ENCODE data around the gene RIPK3. TPM values are rescaled to one million over a fixed set of nuclear protein-coding genes. Genes with fewer than 3 reads are reported as not detected.
"Not testable (repeated sequence)": the region's sequence is repeated elsewhere in the genome, so short reads cannot be mapped to it uniquely, and the experiment has no call there.

Gene RIPK3
- total RNA-seq, 4 donors from 2014 or later: 45.2 to 72.0 (median 64.0) TPM

- no peaks in the 10 kb centered on the region for H3K36me3 ChIP-seq
- no peak for DNase-seq
- no peak for TF ChIP-seq POLR2A (IDR thresholded peaks at IDR 0.05)
- TF ChIP-seq CTCF (IDR thresholded peaks at IDR 0.05): no peak
- peak overlapping the region in 1 of 4 donors; percentile 45 for H3K27ac ChIP-seq
- no peaks in the 10 kb centered on the region for H3K27me3 ChIP-seq
- no peak overlapping the region for H3K4me3 ChIP-seq
- H3K4me1 ChIP-seq: peaks cover 5 to 19% (median 19%) of the 10 kb centered on the region in 4 donors
- no peaks in the 10 kb centered on the region for H3K9me3 ChIP-seq
Measured at GRCh38 chr14:24329073-24329663, 10.6 kb downstream of the RIPK3 start.

GRCh38 chr14:24327914-24328313, 11.9 kb downstream of the RIPK3 start:
- not testable (repeated sequence) for H3K27ac ChIP-seq, H3K27me3 ChIP-seq, H3K36me3 ChIP-seq, H3K9me3 ChIP-seq, H3K4me3 ChIP-seq, H3K4me1 ChIP-seq
- peak in 1 of 3 donors; percentile 82 for DNase-seq
- TF ChIP-seq CTCF (IDR thresholded peaks at IDR 0.05): peak; percentile 20 to 86 (median 66)

- Histone ChIP-seq H3K9me3 (no peaks in the 10 kb centered on the region), H3K27me3 (no peaks in the 10 kb centered on the region), H3K36me3 (no peaks in the 10 kb centered on the region), H3K27ac (no peak overlapping the region), H3K4me3 (no peak overlapping the region), H3K4me1 (peaks cover 0 to 3% (median 2%) of the 10 kb centered on the region in 4 donors)
- TF ChIP-seq POLR2A (IDR thresholded peaks at IDR 0.05): no peak
- no peak for TF ChIP-seq CTCF (IDR thresholded peaks at IDR 0.05)
- DNase-seq: no peak
Measured at GRCh38 chr14:24327303-24327702, 12.5 kb downstream of the RIPK3 start.

- no peaks in the 10 kb centered on the region for H3K36me3 ChIP-seq
- TF ChIP-seq CTCF (IDR thresholded peaks at IDR 0.05): no peak
- H3K27ac ChIP-seq: no peak overlapping the region
- DNase-seq: no peak
- H3K27me3 ChIP-seq: no peaks in the 10 kb centered on the region
- no peaks in the 10 kb centered on the region for H3K9me3 ChIP-seq
- no peaks in the 10 kb centered on the region for H3K4me1 ChIP-seq
- H3K4me3 ChIP-seq: no peak overlapping the region
Measured at GRCh38 chr14:24325963-24326362, 13.8 kb downstream of the RIPK3 start.

GRCh38 chr14:24325041-24325530, 14.7 kb downstream of the RIPK3 start:
- no peaks in the 10 kb centered on the region for H3K4me1 ChIP-seq
- no peak for DNase-seq
- H3K9me3 ChIP-seq: no peaks in the 10 kb centered on the region
- H3K4me3 ChIP-seq: no peak overlapping the region
- no peak overlapping the region for H3K27ac ChIP-seq
- TF ChIP-seq CTCF (IDR thresholded peaks at IDR 0.05) (no peak), POLR2A (IDR thresholded peaks at IDR 0.05) (no peak)
- no peaks in the 10 kb centered on the region for H3K36me3 ChIP-seq
- no peaks in the 10 kb centered on the region for H3K27me3 ChIP-seq

- Histone ChIP-seq H3K9me3 (no peaks in the 10 kb centered on the region), H3K36me3 (no peaks in the 10 kb centered on the region), H3K4me3 (no peak overlapping the region), H3K4me1 (no peaks in the 10 kb centered on the region), H3K27ac (no peak overlapping the region), H3K27me3 (no peaks in the 10 kb centered on the region)
- TF ChIP-seq POLR2A (IDR thresholded peaks at IDR 0.05): no peak
- TF ChIP-seq CTCF (IDR thresholded peaks at IDR 0.05): no peak
- DNase-seq: no peak
Measured at GRCh38 chr14:24324024-24324423, 15.8 kb downstream of the RIPK3 start.

All from Peyer's patch (tissue), 4 donors.